Peyer's patch (tissue), 4 donors: ENCODE data around the gene ZNF808. TPM values are rescaled to one million over a fixed set of nuclear protein-coding genes. Genes with fewer than 3 reads are reported as not detected.
"Not testable (repeated sequence)": the region's sequence is repeated elsewhere in the genome, so short reads cannot be mapped to it uniquely, and the experiment has no call there.

Experiments used
- DNase-seq, 3 donors: peaks; one replicate each; pipeline ENCODE4 v3.0.0-alpha.2; 2017 to 2019
- H3K27ac ChIP-seq, 4 donors: fragments of 200-600 bp; sonication (generic); one replicate each; pipeline ENCODE4 v1.5.1; 2016 to 2019
- H3K27me3 ChIP-seq, 2 donors: fragments of 200-600 bp; sonication (generic); one replicate each; pipeline ENCODE4 v1.5.1; 2019
- H3K36me3 ChIP-seq, 3 donors: fragments of 200-600 bp; sonication (generic); one replicate each; pipeline ENCODE4 v1.5.1; 2016 to 2019
- H3K4me1 ChIP-seq, 4 donors: fragments of 200-600 bp; sonication (generic); one replicate each; pipeline ENCODE4 v1.5.1; 2016 to 2019
- H3K4me3 ChIP-seq, 4 donors: fragments of 200-600 bp; sonication (generic); 1 replicate in 3 of 4; 2 replicates in 1 of 4; pipeline ENCODE4 v1.5.1; 2016 to 2019; ENCODE audit warnings: mild to moderate bottlenecking in 1 of 4
- H3K9me3 ChIP-seq, 4 donors: fragments of 200-600 bp; sonication (generic); one replicate each; pipeline ENCODE4 v1.5.1; 2016 to 2019; ENCODE audit warnings: mild to moderate bottlenecking in 1 of 4
- CTCF ChIP-seq, 6 experiments: fragments of 450-650 bp in 4 of 6; fragments of 200-600 bp in 2 of 6; sonication (generic) in 1 of 6; IDR thresholded peaks; one replicate each; pipeline ENCODE4 v1.5.1; 2017 to 2019; ENCODE audit warnings: antibody characterized with exemption in 6 of 6, mild to moderate bottlenecking in 3 of 6, moderate library complexity in 1 of 6
- POLR2A ChIP-seq, 2 donors: fragments of 450-650 bp; IDR thresholded peaks; one replicate each; pipeline ENCODE4 v1.5.1; 2017; ENCODE audit warnings: antibody characterized with exemption in 2 of 2, mild to moderate bottlenecking in 2 of 2, moderate library complexity in 2 of 2
- total RNA-seq, 4 donors: library from RNA; depleted of rRNA; stranded (reverse); fragments of >200 nt; gene quantifications; one replicate each; pipeline ENCODE4 v1.1.0, GENCODE V29; 2016

Gene ZNF808
- total RNA-seq, 4 donors from 2014 or later = 30.5 to 56.9 (median 42.0) TPM

- Histone ChIP-seq H3K27ac (no peak overlapping the region), H3K36me3 (no peaks in the 10 kb centered on the region), H3K27me3 (no peaks in the 10 kb centered on the region), H3K4me3 (no peak overlapping the region), H3K9me3 (peaks cover 0 to 16% (median 0%) of the 10 kb centered on the region in 4 donors), H3K4me1 (no peaks in the 10 kb centered on the region)
- TF ChIP-seq CTCF (IDR thresholded peaks at IDR 0.05) (no peak), POLR2A (IDR thresholded peaks at IDR 0.05) (no peak)
- no peak for DNase-seq
These were observed 7.5 kb upstream of the ZNF808 start for GRCh38 chr19:52520013-52520412.

- H3K4me3 ChIP-seq = no peak overlapping the region
- no peak for TF ChIP-seq CTCF (IDR thresholded peaks at IDR 0.05)
- TF ChIP-seq POLR2A (IDR thresholded peaks at IDR 0.05) = no peak
- peaks cover 0 to 6% (median 0%) of the 10 kb centered on the region in 4 donors for H3K4me1 ChIP-seq
- no peak for DNase-seq
- H3K27me3 ChIP-seq = no peaks in the 10 kb centered on the region
- no peaks in the 10 kb centered on the region for H3K36me3 ChIP-seq
- peaks cover 0 to 17% (median 0%) of the 10 kb centered on the region in 4 donors for H3K9me3 ChIP-seq
- no peak overlapping the region for H3K27ac ChIP-seq
These were observed 4.9 kb upstream of the ZNF808 start for GRCh38 chr19:52522551-52522950.

GRCh38 chr19:52524086-52524485, 3.4 kb upstream of the ZNF808 start:
- peaks cover 0 to 15% (median 3%) of the 10 kb centered on the region in 4 donors for H3K4me1 ChIP-seq
- no peaks in the 10 kb centered on the region for H3K36me3 ChIP-seq
- TF ChIP-seq POLR2A (IDR thresholded peaks at IDR 0.05) (no peak), CTCF (IDR thresholded peaks at IDR 0.05) (no peak)
- no peaks in the 10 kb centered on the region for H3K27me3 ChIP-seq
- DNase-seq = no peak
- peaks cover 0 to 17% (median 0%) of the 10 kb centered on the region in 4 donors for H3K9me3 ChIP-seq
- no peak overlapping the region for H3K4me3 ChIP-seq
- no peak overlapping the region for H3K27ac ChIP-seq

- Histone ChIP-seq H3K27me3 (no peaks in the 10 kb centered on the region), H3K4me3 (peak overlapping the region; percentile 68 to 80 (median 74)), H3K4me1 (peaks cover 0 to 15% (median 3%) of the 10 kb centered on the region in 4 donors), H3K9me3 (peaks cover 0 to 16% (median 0%) of the 10 kb centered on the region in 4 donors), H3K27ac (peak overlapping the region; percentile 82 to 93 (median 91)), H3K36me3 (peaks cover 0 to 3% (median 0%) of the 10 kb centered on the region in 3 donors)
- DNase-seq = no peak
- TF ChIP-seq POLR2A (IDR thresholded peaks at IDR 0.05) = no peak
- no peak for TF ChIP-seq CTCF (IDR thresholded peaks at IDR 0.05)
These were observed 486 bp downstream of the ZNF808 start for GRCh38 chr19:52527956-52528351.

- Histone ChIP-seq H3K4me1 (peaks cover 0 to 8% (median 3%) of the 10 kb centered on the region in 4 donors), H3K36me3 (peaks cover 0 to 22% (median 0%) of the 10 kb centered on the region in 3 donors), H3K9me3 (peaks cover 0 to 31% (median 0%) of the 10 kb centered on the region in 4 donors), H3K27me3 (no peaks in the 10 kb centered on the region), H3K4me3 (no peak overlapping the region), H3K27ac (no peak overlapping the region)
- no peak for DNase-seq
- TF ChIP-seq CTCF (IDR thresholded peaks at IDR 0.05) (no peak), POLR2A (IDR thresholded peaks at IDR 0.05) (no peak)
These were observed 5.0 kb downstream of the ZNF808 start for GRCh38 chr19:52532480-52532879.

- Histone ChIP-seq H3K4me3 (no peak overlapping the region), H3K36me3 (peaks cover 0 to 22% (median 0%) of the 10 kb centered on the region in 3 donors), H3K27ac (no peak overlapping the region), H3K9me3 (peaks cover 0 to 31% (median 0%) of the 10 kb centered on the region in 4 donors), H3K27me3 (no peaks in the 10 kb centered on the region), H3K4me1 (no peaks in the 10 kb centered on the region)
- TF ChIP-seq POLR2A (IDR thresholded peaks at IDR 0.05) = no peak
- no peak for TF ChIP-seq CTCF (IDR thresholded peaks at IDR 0.05)
- DNase-seq = no peak
These were observed 6.4 kb downstream of the ZNF808 start for GRCh38 chr19:52533901-52534300.

- DNase-seq = peak in 1 of 3 donors; percentile 52
- Histone ChIP-seq H3K9me3 (peaks cover 0 to 26% (median 0%) of the 10 kb centered on the region in 4 donors), H3K4me3 (peak overlapping the region; percentile 51 to 61 (median 56)), H3K27ac (peak overlapping the region; percentile 65 to 82 (median 74)), H3K36me3 (peaks cover 0 to 33% (median 0%) of the 10 kb centered on the region in 3 donors)
- H3K27me3 ChIP-seq, H3K4me1 ChIP-seq: not testable (repeated sequence)
These were observed 7.9 kb downstream of the ZNF808 start for GRCh38 chr19:52535385-52535770.
